MM.1S (cell line): ENCODE measurements around the gene F10.

Source experiments
- DNase-seq: peaks from one replicate; pipeline ENCODE4 v3.0.0-alpha.2; 2015
- H2AFZ ChIP-seq: fragments of 300-600 bp; sonication (generic); 2 replicates; pipeline ENCODE4 v1.6.0; 2016; ENCODE audit warnings: antibody characterized with exemption, low read length
- H3F3A ChIP-seq: fragments of 300-600 bp; sonication (generic); 2 replicates; pipeline ENCODE4 v1.6.1; 2016; ENCODE audit warnings: mild to moderate bottlenecking, antibody characterized with exemption, low read length, moderate library complexity, mixed read lengths; ENCODE audit not compliant: insufficient read depth
- H3K27ac ChIP-seq: fragments of 300-600 bp; sonication (generic); 2 replicates; pipeline ENCODE4 v1.5.1; 2016; ENCODE audit warnings: mild to moderate bottlenecking, low read length
- H3K27me3 ChIP-seq: fragments of 300-600 bp; sonication (generic); replicated peaks from 2 replicates; pipeline ENCODE4 v1.6.0; 2016; ENCODE audit warnings: low read length; ENCODE audit not compliant: insufficient read depth
- H3K36me3 ChIP-seq: fragments of 300-600 bp; sonication (generic); replicated peaks from 2 replicates; pipeline ENCODE4 v1.6.1; 2016; ENCODE audit warnings: mild to moderate bottlenecking, low read length, mixed read lengths; ENCODE audit not compliant: insufficient read depth
- H3K4me1 ChIP-seq: fragments of 300-600 bp; sonication (generic); 2 replicates; pipeline ENCODE4 v1.6.1; 2016; ENCODE audit warnings: low read length, mixed read lengths
- H3K4me2 ChIP-seq: fragments of 300-600 bp; sonication (generic); 2 replicates; pipeline ENCODE4 v1.6.0; 2016; ENCODE audit warnings: low read depth, low read length
- H3K4me3 ChIP-seq: fragments of 300-600 bp; sonication (generic); 2 replicates; pipeline ENCODE4 v1.5.1; 2016; ENCODE audit warnings: low read length, mixed read lengths
- H3K79me2 ChIP-seq: fragments of 300-600 bp; sonication (generic); 2 replicates; pipeline ENCODE4 v1.6.1; 2016; ENCODE audit warnings: mixed run types, low read length, mixed read lengths
- H3K9ac ChIP-seq: fragments of 300-600 bp; sonication (generic); 2 replicates; pipeline ENCODE4 v1.6.1; 2016; ENCODE audit warnings: low read length, mixed read lengths
- H3K9me2 ChIP-seq: fragments of 300-600 bp; sonication (generic); replicated peaks from 2 replicates; pipeline ENCODE4 v1.6.1; 2016; ENCODE audit warnings: mild to moderate bottlenecking, low read length, mixed read lengths; ENCODE audit not compliant: insufficient read depth
- H3K9me3 ChIP-seq: fragments of 300-600 bp; sonication (generic); replicated peaks from 2 replicates; pipeline ENCODE4 v1.6.1; 2016; ENCODE audit warnings: mild to moderate bottlenecking, low read length, mixed read lengths; ENCODE audit not compliant: insufficient read depth
- H4K20me1 ChIP-seq: fragments of 300-600 bp; sonication (generic); 2 replicates; pipeline ENCODE4 v1.6.1; 2016; ENCODE audit warnings: mild to moderate bottlenecking, low read length, moderate library complexity, mixed read lengths; ENCODE audit not compliant: insufficient read depth
- CTCF ChIP-seq: fragments of 300-600 bp; sonication (generic); IDR thresholded peaks from 2 replicates; pipeline ENCODE4 v1.5.1; 2016; ENCODE audit warnings: antibody characterized with exemption, low read length, mixed read lengths
- EZH2 ChIP-seq: fragments of 300-600 bp; sonication (generic); optimal IDR thresholded peaks from 2 replicates; pipeline ENCODE3; 2017; ENCODE audit warnings: low read depth, mild to moderate bottlenecking, antibody characterized with exemption, low read length, mixed read lengths
- EZH2phosphoT487 ChIP-seq: fragments of 300-600 bp; sonication (generic); IDR thresholded peaks from 2 replicates; pipeline ENCODE4 v1.6.1; 2018; ENCODE audit warnings: antibody characterized with exemption, low read length

The F10 gene

DNA sequence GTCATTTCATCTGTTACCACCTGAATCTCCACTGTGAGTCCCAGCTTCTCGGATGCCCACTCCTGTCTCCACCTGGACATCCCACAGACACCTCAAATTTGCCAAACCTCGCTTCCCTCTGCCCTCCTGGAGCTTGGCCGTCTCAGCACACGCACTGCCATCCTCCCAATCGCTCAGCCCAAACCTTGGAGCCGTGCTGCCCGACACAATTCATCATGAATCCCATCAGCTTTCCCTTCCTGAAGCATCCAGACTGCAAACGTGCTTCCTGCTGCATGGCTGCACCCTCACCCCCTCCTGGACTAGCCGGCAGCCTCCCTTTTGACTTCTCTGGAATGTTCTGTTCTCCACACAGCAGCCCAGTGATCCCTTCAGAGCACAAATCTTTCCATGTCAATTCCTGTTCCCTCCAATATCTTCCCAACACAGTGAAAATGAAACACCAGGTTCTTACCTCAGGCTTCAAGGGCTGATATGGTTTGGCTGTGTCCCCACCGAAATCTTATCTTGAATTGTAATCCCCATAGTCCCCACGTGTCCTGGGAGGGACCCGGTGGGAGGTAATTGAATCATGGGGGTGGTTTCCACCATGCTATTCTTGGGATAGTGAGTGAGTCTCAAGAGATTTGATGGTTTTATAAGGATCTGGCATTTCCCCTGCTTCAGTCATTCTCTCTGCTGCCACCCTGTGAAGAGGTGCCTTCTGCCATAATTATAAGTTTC is 34.8 kb downstream of the F10 start:
- no peaks in the 10 kb centered on the region for H4K20me1 ChIP-seq
- H3F3A ChIP-seq: peaks cover 4% of the 10 kb centered on the region; the same call in 1 of the 2 replicates
- no peak for DNase-seq
- H3K4me1 ChIP-seq: peaks cover 4% of the 10 kb centered on the region; the same call in 1 of the 2 replicates
- no peak overlapping the region for H3K4me2 ChIP-seq
- no peak for TF ChIP-seq EZH2
- no peak for TF ChIP-seq EZH2phosphoT487
- no peak for TF ChIP-seq CTCF
- H3K9me2 ChIP-seq: no peaks in the 10 kb centered on the region
- no peak overlapping the region for H3K4me3 ChIP-seq
- H3K36me3 ChIP-seq: no peaks in the 10 kb centered on the region
- H3K9ac ChIP-seq: no peak overlapping the region
- no peak overlapping the region for H2AFZ ChIP-seq
- no peak overlapping the region for H3K27ac ChIP-seq
- no peaks in the 10 kb centered on the region for H3K9me3 ChIP-seq
- no peaks in the 10 kb centered on the region for H3K79me2 ChIP-seq
- H3K27me3 ChIP-seq: peaks cover 71% of the 10 kb centered on the region

DNA sequence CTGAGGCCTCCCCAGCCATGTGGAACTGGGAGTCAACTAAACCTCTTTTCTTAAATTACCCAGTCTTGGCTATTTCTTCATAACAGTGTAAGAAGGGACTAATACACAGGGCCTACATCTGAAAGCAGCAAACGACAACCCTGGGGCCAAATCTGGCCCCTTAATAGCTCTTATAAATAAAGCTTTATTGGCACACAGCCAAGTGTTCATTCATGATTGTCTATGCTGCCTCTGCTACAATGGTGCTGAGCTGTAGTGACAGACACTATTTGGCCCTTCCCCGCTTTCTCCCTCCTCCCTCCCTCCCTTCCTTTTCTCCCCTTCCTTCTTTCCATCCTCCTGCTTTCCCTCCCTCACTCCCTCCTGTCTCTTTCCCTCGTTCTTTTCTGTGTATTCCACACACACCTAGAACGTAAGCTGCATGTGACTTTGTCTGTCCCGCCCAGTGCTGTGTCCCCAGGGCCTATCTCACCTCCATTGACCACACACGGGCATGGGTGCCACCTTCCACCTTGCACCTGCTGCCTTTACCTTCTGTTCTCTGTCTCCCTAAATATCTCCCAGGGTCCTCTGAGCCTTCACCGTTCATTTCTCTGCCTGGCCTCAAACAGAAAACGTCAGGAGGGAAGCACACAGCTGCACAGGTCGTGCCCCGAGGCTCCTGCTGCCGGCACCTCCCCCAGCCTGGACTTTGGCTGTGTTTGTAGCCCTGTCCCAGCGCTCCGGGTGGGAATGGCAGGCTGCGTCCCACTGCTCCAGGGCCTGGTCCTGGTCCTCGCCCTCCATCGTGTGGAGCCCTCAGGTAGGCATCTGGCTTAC is 35.5 kb downstream of the F10 start, which contains the start of gene PROZ:
TSS of gene PROZ (plus strand) at position 720 of the 819 bp plus-strand sequence. CDS start at position 733, 13 bp downstream.
- no peak within 1 kb of the TSS for H3K4me2 ChIP-seq
- no peak within 1 kb of the TSS; the same call in 1 of the 2 replicates for H2AFZ ChIP-seq
- no peaks in the 10 kb centered on the region for H4K20me1 ChIP-seq
- H3K79me2 ChIP-seq: no peaks in the 10 kb centered on the region
- H3K4me3 ChIP-seq: no peak within 1 kb of the TSS
- no peaks in the 10 kb centered on the region for H3K9me2 ChIP-seq
- H3K9me3 ChIP-seq: no peaks in the 10 kb centered on the region
- H3F3A ChIP-seq: peaks cover 4% of the 10 kb centered on the region; the same call in 1 of the 2 replicates
- TF ChIP-seq EZH2 (no peak), CTCF (no peak), EZH2phosphoT487 (no peak)
- no peak within 1 kb of the TSS for H3K9ac ChIP-seq
- no peak within 1 kb of the TSS for H3K27ac ChIP-seq
- H3K36me3 ChIP-seq: no peaks in the 10 kb centered on the region
- H3K27me3 ChIP-seq: peaks cover 72% of the 10 kb centered on the region
- no peak for DNase-seq
- H3K4me1 ChIP-seq: no peaks in the 10 kb centered on the region; the same call in 1 of the 2 replicates

DNA sequence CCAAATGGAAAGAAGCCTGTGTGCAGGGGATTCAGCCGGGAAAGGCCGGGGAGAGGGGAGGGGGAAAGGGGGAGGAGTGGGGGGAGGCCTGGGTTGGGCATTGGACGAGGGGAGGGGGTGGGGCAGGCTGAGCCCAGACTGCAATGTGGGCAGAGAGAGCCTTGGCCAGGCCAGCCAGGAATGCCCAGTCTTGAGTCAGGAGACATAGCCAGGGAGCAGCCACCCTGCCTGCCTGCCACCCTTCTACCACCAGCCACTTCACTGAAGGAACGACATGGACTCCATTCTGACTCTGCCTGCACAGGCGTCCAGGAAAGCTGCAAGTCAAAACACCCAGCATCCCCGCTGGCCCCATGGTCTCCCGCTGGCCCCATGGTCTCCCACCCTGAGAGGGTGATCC is 36.3 kb downstream of the F10 start:
- Histone ChIP-seq H2AFZ (no peak overlapping the region), H3K9ac (no peak overlapping the region), H3K27ac (no peak overlapping the region), H3F3A (no peaks in the 10 kb centered on the region), H3K79me2 (no peaks in the 10 kb centered on the region), H3K4me3 (no peak overlapping the region), H3K4me2 (no peak overlapping the region), H4K20me1 (no peaks in the 10 kb centered on the region), H3K4me1 (no peaks in the 10 kb centered on the region), H3K9me3 (no peaks in the 10 kb centered on the region), H3K36me3 (no peaks in the 10 kb centered on the region), H3K27me3 (peaks cover 74% of the 10 kb centered on the region), H3K9me2 (no peaks in the 10 kb centered on the region)
- TF ChIP-seq EZH2phosphoT487: no peak
- no peak for TF ChIP-seq CTCF
- no peak for TF ChIP-seq EZH2
- DNase-seq: no peak
